Astrocyte (in vitro differentiated cells and primary cell): ENCODE measurements around the gene LDLRAD4.

Experiments
- CTCF ChIP-seq: IDR thresholded peaks from 2 replicates; pipeline ENCODE4 v1.5.1; 2011; ENCODE audit warnings: low read depth, mild to moderate bottlenecking, inconsistent platforms, low read length, moderate library complexity; ENCODE audit not compliant: insufficient read depth
- EZH2 ChIP-seq: IDR thresholded peaks from 2 replicates; pipeline ENCODE4 v1.6.1; 2012; ENCODE audit warnings: mild to moderate bottlenecking, low read length, inconsistent platforms; ENCODE audit not compliant: insufficient read depth

- TF ChIP-seq EZH2 (no peak), CTCF (no peak)
Measured at GRCh38 chr18:13525381-13526029, 306.9 kb downstream of the LDLRAD4 start.
